CD1c-positive myeloid dendritic cell (primary cell): ENCODE data around the gene TSC1.

Experiments used
- DNase-seq: peaks from one replicate; pipeline ENCODE4 v3.0.0-alpha.2; 2016; ENCODE audit errors: extremely low spot score

TSC1 gene

DNA sequence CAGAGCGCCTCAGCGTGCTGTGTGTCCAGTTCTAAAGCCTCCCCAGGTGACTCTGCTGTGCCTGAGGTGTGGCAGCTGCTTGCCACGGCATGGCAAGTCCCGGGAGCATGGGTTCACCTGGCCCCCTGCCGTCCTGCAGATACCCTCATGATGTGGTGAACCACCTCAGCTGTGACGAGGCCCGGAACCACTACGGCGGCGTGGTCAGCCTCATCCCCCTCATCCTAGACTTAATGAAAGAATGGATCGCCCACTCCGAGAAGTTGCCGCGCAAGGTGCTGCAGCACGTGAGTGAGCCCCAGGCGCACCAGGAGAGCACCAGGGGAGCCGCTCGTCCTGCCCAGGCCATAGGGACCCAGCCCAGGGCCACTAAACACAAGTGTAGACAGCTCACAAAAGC lies 56.3 kb downstream of the TSC1 start:
- DNase-seq: no peak

DNA sequence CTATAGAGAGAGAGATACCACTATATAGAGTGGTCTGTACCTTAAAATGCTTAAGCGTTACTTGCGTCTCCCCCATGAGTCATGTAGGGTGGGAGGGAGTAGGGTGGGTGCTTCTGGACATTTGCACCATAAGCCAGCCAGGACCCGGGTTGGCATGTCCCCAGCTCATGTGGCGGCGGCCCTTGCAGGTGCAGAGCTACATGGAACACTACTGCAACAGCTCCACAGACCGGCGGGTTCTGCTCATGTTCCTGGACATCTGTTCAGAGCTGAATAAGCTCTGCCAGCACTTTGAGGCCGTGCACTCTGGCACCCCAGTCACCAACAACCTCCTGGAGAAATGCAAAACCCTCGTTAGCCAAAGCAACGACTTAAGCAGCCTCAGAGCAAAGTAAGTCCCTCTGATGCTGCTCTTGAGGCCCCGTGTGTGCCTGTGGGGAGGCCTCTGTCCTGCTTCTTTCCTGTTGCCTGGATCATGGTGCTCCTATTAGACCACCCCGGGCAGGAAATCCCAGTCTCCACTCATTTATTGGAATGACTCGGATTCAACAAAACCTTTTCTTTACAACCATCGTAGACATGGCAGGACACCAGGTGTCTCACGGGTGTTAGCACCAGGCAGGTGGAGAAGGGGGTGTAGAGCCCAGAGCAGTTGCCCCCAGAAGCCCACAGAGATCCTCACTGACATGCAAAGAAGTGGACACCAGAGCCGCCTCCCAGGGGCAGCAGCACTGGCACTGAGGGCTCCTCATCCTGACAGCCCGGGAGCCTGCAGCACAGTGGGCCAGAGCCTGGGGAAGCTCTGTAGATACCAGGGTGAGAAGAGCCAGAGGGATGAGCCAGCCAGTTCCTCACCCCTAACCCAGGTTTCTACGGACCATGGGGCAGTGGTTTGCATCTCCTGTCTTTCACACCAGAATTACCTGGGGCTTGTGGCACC lies 57.0 kb downstream of the TSC1 start:
- no peak for DNase-seq

DNA sequence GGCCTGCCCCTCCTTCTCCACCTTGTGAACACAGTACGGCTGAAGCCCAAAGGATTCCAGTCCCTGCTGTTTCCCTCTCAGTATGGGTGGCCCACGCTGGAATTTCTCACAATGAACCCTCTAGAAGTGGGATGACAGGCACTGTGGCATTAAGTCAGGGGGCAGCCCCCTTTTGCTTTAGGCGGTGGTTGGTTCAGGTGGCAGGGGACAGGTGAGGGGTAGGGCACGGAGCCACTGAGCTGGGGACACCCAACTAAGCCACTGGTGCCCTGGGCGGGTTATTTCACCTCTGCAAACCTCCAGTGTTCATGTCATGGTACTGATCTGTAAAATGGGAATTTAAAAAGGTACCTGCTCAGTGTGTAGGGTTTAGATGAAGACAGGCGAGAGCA lies 58.1 kb downstream of the TSC1 start:
- DNase-seq: no peak

DNA sequence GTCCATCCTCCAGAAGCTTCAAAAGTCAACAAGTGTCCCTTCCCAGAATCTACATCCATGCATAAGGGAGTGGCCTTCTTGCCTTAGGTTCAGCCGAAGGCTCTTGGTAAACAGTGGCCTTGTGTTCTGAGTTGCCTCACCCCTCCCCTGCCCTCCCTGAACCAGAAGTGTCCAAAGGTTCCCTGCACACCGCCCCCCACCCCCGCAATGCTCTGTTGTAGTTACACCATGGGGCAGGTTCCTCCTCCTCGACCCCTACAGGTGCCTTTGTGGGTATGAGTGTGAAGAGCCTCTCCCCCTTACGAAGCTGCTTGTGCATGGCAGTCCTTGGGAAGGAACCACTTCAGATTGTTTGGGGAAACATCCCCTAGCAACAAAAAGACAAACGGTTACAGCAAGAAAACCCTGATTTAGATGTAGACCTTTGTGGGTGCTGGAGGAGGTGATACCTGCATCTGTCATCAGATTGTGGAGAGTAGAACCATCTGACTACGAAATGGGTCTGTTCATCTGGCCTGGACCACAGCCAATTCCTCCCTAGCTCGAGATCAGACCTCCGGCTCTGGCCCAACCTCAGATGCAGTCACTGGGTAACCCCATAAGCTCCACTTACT lies 58.6 kb downstream of the TSC1 start:
- DNase-seq: peak; percentile 38

DNA sequence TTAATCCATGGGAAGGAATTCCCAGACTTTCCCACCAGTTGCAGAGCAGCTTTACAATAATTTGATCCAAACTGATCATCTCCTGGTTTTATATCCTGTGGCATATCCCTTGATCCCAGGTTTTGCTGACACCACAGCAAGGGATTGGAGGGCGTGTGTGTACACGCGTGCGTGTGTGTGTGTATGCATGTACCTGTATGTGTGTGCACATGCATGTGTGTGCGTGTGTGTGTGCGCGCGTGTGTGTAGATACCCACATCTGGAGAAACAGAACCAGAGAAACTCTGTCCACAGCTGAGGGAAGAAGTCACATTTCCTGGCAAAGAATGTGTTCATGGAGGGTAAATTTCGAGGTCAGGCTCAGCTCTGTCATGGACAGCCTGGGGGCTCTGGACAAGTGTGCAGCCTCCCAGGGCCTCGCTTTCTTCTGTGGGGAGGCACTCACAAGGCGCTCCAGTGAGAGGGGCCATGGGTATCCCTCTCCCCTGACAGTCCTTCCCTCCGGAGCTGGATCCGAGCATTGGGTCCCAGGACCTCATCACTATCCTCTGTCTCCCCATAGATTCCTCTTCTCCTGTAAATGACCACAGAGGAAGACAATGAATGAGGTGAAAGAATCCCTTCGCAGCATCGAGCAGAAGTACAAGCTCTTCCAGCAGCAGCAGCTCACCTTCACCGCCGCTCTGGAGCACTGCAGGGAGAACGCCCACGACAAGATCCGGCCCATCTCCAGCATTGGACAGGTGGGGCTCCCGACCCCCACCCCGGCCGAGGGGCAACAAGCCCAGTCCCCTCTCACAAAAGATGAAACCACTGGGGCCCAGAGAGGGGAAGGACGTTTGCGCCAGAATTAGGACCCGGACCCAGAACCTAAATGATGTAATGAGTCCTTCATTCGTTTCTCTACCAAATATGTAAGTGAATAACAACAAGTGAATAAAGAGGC lies 60.8 kb downstream of the TSC1 start:
- no peak for DNase-seq

DNA sequence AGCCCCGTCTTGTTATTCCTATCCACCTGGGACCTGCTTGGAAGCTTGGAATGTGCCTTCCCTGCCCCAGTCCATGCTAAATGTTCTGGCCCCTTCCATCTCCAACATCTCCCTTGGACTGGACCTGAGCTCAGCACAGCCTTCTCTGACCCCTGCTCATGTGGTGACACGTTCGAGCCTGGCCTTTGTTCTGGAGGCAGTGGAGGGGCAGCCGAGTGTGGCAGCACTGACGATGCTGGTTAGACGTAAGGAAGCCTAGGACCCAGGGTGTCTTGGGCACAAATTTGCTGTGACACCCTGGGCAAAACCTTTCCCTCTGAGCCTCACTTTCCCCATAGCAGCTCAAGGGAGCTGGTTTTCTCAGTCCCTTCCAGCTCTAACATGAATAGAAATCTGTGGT lies 61.8 kb downstream of the TSC1 start:
- DNase-seq: no peak

DNA sequence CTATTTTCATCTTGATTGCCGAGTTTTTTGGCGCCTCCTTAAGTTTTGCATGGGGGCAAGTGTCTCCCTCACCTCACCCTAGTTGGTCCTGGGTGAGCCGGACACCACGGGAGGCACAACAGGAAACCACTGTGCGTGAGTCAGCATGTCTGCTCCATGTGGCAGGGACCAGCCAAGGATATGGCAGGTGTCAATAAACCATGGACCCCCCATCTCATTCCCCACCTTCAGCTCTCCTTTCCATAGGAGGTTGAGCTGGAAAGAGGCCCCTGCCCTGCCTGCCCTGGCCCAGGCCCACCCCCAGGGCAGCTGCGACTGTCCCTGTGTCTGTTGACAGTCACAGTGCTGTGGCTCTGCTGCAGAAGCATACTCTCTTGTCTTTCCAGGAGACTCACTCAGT lies 62.6 kb downstream of the TSC1 start:
- no peak for DNase-seq

DNA sequence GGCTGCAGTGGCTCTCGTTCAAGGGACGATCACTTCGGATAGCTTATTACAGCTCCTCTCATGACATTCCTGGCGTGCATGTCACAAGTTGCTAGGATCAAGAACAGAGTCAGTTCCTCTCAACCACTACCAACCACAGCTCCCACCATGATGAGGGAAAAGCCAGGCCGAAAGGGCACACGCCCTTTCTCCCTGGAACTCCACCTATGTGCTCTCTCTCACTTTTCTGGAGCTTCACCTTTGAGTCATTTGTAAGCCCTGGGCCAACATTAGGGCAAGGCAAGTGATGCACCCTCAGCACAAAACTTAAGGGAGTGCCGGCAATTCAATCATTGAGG lies 64.1 kb downstream of the TSC1 start:
- no peak for DNase-seq

DNA sequence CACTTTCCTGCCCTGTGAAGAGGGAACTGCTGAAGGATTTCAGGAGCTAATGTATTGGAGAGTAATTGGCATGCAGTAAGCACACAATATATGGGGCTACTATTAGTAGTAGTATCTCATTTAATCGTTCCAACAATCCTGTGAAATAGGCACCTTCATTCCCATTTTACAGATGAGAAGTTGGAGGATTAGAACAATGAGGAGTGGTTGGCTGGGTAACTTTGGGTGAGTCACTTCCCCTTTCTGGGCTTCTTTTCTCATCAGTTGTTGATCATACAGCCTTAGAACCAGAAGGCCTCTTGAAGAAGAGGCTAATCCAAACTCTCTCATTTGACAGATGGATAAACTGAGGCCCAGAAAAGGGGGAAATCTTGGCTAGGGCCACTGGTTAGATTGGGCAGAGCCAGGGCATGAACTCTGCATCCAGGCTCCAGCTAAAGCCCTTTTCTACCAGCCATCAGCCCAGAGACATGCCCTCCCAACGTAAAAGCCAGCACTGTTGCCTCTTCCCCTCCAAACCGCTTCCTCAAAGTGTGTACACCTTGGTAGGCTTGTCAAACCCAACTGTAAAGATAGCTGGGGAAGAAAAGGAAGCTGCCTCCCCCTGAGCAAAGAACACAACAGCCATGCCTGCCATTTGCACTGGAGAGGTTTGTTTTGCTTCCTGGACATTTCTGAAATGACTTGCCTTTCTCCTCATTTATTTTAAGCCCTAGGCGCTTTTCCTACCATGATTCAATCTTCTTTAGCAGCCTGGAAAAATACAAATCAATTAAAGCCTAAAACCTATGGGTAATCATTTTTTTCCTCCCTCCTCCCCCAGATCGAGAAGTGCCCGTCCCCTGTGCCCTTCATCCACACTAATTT lies 64.7 kb downstream of the TSC1 start:
- peak; percentile 11 for DNase-seq

DNA sequence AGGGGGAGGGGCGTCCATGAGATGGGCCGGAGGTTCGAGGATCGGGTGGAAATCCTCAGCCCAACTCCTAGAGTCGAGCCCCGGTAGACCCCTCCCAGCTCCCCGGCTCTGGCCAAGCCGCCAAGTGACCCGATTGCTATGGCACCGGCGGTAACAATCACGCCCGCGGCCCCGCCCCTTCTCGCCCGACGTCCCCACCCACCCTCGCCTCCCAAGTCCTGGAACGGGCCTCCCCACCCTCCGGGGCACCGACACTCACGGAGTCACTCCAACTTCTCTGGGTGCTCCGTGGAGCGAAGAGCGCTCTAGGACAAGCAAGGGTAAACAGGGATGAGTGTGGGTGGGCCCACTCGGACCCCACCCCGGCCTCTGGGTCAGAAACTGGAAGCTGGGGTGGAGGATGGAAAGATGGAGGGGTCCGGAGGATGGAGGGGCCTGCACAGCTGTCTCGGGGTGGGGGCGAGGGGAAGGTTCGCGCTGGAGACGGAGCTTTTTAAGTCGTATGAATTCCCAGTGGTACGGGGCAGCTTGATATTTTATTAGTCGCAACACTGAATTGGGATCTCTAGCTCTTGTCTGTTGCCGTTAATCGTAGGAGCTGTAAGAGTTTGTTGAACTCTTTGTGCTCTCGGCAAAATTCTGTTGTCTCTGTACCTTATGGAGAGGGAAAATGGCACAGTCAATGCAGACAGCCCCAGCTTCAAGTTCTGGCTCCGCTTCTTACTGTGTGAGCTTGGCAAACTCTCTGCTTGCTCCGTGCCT lies 65.5 kb downstream of the TSC1 start, which contains the start of gene SPACA9:
Gene SPACA9 (plus strand): TSS at position 204 of the 762 bp plus-strand sequence. CDS start 5,050 bp downstream, outside the sequence.
- peak; percentile 26 for DNase-seq

DNA sequence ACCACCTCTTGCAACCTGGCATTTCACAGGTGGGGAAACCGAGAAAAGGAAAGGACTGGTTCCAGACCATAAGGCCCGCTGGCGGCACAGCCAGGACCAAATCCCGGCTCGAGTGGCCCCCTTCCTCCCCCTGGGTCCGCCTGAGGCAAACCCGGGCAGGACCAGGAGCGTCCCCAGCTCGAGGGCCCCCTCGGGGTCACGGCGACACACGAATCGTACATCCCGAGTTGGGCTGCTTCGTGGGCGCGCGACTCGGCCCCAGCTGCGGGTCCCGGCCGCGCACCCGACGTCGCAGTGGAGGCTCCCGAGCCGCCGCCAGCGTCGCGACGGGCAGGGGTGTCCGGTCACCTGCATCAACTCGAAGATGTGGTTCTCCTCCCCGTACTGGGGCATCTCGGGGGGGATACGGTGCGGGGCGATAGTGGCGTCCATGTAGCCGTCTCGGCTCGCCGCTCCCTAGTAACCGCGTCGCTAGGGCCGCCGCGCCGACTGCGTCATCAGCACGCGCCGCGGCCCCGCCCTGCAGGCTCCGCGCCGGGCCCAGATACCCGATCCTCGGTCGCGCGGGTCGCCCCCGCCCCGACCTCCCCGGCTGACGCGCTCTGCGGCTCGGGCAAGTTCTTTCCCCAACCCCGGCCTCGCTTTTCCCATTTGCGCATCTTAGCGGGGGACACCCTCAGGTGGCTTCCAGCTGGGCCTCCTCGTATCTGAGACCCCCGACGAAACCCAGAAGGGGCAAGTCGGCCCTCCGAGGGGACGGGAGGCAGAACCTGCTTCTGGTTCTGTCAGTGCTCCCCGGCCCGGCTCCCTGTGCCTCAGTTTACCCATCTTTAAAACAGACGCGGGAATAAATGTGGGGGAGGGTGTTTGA lies 66.4 kb downstream of the TSC1 start, which contains the start of gene AK8:
Gene AK8 (minus strand): TSS at position 461 of the 871 bp plus-strand sequence. CDS start 29 bp downstream, at position 432.
- DNase-seq: peak; percentile 88

DNA sequence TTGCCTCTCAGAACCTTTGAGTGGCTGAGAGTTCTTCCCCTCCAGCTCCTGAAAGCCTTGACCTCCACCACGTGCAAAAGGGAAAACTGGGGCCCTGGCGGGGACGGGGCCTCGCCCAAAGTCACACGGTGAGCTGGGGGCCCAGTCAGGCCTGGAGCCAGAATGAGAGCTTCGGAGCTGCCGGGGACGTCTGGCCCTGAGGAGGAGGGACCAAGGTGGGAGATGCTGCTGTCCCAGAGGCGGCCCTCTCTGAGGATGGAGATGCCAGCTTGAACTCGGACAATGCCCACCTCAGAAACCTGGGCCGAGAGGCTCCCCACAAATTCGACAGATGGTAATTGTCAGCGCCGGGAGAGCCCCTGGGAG lies 67.0 kb downstream of the TSC1 start:
- no peak for DNase-seq

DNA sequence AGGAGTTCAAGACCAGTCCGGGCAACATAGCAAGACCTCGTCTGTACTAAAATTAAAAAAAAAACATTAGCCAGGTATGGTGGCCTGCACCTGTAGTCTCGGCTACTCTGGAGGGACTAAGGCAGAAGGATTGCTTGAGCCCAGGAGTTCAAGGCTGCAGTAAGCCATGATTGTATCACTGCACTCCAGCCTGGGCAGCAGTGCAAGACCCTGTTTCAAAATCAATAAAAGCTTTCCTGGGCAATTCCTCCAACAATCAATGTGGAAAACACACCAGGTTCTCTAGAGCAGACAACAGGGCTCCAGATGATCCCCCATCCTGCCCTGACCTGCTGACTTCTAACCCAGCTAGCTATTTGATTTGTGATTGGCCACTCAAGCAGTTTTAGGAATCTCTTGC lies 67.6 kb downstream of the TSC1 start:
- no peak for DNase-seq

DNA sequence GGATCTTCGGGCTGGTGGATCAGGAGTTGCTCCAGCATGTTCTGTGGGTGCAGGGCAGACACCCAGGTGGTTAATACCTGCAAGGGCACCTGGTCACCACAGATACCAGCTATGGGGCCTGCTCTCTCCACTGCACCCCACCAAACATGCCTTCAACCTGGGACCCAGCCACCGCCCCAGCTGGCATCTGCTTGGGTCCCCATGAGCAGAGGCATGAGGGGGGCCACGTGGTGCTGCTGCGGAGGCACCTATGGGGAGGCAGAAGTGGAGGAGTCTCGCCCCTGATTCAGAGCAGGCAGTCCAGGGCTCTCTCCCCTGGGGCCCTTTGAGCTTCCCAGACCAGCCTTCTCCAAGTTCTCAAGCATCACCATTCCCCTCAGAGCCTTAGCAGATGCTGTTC lies 69.3 kb downstream of the TSC1 start:
- DNase-seq: no peak

DNA sequence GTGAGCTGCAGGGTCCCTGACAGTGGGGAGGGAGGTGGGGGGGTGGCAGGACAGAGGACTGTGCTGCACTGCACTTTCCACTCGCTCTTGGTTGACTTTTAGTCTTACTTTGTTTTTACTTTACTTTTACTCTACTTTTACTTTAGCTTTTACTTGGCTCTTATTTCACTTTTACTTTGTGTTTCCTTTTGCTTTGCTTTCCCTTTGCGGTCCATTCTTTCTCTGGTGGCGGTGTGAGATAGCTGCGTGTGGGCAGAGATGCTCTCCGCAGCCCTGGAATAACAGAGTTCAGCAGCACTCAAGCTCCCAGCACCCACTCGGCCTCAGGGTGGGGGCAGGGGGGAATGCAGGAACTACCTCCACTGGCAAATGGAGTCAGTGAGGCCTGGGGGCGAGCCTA lies 71.0 kb downstream of the TSC1 start:
- DNase-seq: no peak

DNA sequence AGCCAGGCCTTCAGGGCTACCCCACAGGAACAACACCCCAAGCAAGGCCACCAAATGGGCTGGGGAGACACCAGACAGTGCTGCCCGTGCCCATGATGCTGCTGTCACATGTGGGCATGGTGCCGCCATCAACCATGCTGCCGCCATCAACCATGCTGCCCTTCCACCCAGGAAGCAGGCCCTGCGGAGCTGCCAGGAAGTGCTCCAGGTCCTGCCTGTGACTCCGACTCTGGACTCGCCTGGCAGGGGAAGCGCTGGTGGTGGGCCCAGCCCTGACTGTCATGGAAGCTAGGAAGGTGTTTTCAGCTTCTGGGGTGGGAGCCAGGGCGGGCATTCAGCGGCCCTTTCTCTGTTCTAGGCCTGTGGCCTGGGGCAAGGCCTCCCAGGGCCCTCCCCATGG lies 75.2 kb downstream of the TSC1 start:
- DNase-seq: no peak

DNA sequence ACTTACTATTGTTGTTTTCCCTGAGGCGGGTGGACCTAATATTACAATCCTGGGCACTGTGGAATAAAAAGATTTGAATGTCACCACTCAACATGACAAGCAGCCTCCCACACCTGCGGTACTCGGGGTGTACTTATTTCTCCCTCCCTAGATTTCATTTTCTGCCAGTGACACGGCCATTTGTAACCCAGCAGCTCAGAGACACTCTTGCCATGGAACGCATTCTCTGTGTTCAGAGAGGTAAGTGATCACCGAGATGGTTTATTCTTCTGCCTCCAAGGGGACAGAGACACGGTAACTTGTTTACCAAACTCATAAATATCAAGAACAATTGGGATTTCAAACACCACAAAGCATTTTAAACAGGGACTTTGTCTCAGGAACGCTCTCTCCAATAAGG lies 77.5 kb downstream of the TSC1 start:
- no peak for DNase-seq

DNA sequence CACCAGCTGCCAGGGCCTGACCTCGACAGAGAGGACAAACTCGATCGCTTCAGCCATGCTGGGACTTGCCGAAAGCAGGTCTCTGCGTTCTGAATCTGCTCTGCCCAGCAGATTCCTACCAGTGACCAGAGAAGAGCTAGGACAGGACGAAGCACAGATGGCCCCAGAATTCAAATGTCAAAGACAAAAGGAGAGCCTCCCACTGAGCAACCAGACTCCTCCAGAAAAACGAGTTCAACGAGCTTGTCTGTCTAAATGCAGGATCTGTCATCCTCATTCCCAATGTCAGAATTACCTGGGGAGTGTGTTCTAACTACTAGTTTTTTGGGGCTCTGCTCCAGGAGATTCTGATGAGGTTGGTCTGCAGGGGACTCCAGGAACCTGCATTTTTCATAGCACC lies 79.7 kb downstream of the TSC1 start:
- DNase-seq: no peak

DNA sequence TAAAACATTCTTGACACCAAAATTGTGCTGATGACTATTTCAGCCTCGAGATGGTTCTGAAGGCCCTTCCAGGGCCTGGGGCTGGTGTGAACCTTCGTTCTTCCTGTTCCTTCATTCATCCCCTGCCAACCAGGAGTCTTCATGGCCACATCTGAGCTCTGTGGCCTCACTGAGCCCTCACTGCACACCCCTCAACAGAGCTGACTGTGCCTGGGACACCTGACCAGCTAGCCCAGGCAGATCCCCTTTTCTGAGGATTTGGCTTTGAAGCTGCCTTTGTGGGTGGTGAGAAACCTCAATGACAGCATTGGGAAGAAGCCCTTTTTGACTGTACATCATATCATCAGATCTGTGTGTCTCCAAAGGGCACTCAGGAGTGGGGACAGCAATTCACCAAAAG lies 80.1 kb downstream of the TSC1 start:
- no peak for DNase-seq
